Ovary (tissue), 3 donors: ENCODE data around the gene KISS1.

Experiments used
- CTCF ChIP-seq, 3 donors: fragments of 450-650 bp in 2 of 3; fragments of 200-600 bp in 1 of 3; IDR thresholded peaks; one replicate each; pipeline versions ENCODE4 v1.5.1 to v1.8.0; 2016 to 2022; ENCODE audit warnings: antibody characterized with exemption in 3 of 3, mild to moderate bottlenecking in 1 of 3
- EP300 ChIP-seq: sonication (generic); formaldehyde crosslinking; IDR thresholded peaks from one replicate; pipeline ENCODE4 v1.6.1; 2017; ENCODE audit warnings: antibody characterized with exemption
- POLR2A ChIP-seq: fragments of 450-650 bp; IDR thresholded peaks from one replicate; pipeline ENCODE4 v1.6.1; 2017; ENCODE audit warnings: antibody characterized with exemption, mild to moderate bottlenecking, moderate library complexity
- donor health status: DM: no; HTN: no; CAD: no.

GRCh38 chr1:204206121-204206520 lies 9.8 kb upstream of the KISS1 start:
- no peak for TF ChIP-seq POLR2A
- TF ChIP-seq CTCF (IDR thresholded peaks at IDR 0.05) = no peak
- no peak for TF ChIP-seq EP300
